ENCODE data around the gene TMEM168. TPM values are rescaled to one million over a fixed set of nuclear protein-coding genes. Genes with fewer than 3 reads are reported as not detected.

Gene TMEM168
- total RNA-seq, 1 donor from 2014 or later, result 10.5 TPM

- H3K4me3 ChIP-seq (ENCODE audit: low read depth, low read length), result no peak overlapping the region
- no peak for DNase-seq (ENCODE audit: low read depth)
- no peak for TF ChIP-seq CTCF (conservative IDR thresholded peaks at IDR 0.05; ENCODE audit: low read depth, low read length)
Measured at GRCh38 chr7:112763298-112763697, 26.9 kb downstream of the TMEM168 start.

DNA sequence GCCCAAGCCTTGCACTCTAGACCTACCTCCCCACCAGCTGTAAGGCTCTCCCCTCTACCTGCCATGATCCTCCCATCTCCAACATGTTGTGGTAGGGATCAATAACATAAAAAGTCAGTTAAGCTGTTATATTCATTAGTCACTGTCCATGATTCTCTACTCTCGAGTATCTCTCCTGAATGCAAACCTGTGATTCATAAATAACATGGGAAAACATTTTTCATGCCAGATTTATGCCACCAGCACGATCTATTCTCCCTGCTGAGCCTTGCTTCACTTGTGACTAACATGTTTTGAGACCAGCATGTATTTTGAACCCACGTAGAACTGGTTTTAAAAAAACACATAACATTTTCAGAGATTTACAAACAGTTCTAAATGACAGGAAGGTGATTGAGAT, 30.3 kb downstream of the TMEM168 start:
- no peak overlapping the region for H3K4me3 ChIP-seq (ENCODE audit: low read depth, low read length)
- no peak for DNase-seq (ENCODE audit: low read depth)
- no peak for TF ChIP-seq CTCF (conservative IDR thresholded peaks at IDR 0.05; ENCODE audit: low read depth, low read length)

- no peak overlapping the region for H3K4me3 ChIP-seq (ENCODE audit: low read depth, low read length)
- no peak for DNase-seq (ENCODE audit: low read depth)
- TF ChIP-seq CTCF (conservative IDR thresholded peaks at IDR 0.05; ENCODE audit: low read depth, low read length), result no peak
Measured at GRCh38 chr7:112757337-112757736, 32.9 kb downstream of the TMEM168 start.

- no peak for TF ChIP-seq CTCF (conservative IDR thresholded peaks at IDR 0.05; ENCODE audit: low read depth, low read length)
- H3K4me3 ChIP-seq (ENCODE audit: low read depth, low read length), result no peak overlapping the region
- DNase-seq (ENCODE audit: low read depth), result no peak
Measured at GRCh38 chr7:112753298-112753697, 36.9 kb downstream of the TMEM168 start.

DNA sequence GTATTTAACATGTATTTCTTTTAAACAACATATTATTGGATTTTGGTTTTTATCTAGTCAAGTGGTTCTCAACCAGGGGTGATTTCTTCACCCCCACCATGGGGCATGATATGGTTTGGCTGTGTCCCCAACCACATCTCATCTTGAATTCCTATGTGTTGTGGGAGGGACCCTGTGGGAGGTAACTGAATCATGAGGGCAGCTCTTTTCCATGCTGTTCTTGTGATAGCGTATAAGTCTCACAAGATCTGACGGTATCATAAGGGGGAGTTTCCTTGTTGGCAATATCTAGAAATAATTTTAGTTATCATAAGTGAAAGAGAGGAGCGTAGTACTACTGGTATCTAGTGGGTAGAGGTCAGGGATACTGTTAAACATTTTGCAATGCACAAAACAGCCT, 37.6 kb downstream of the TMEM168 start:
- DNase-seq (ENCODE audit: low read depth), result no peak
- H3K4me3 ChIP-seq (ENCODE audit: low read depth, low read length), result no peak overlapping the region
- no peak for TF ChIP-seq CTCF (conservative IDR thresholded peaks at IDR 0.05; ENCODE audit: low read depth, low read length)

GRCh38 chr7:112749775-112750174, 40.4 kb downstream of the TMEM168 start:
- no peak for DNase-seq (ENCODE audit: low read depth)
- TF ChIP-seq CTCF (conservative IDR thresholded peaks at IDR 0.05; ENCODE audit: low read depth, low read length), result no peak
- H3K4me3 ChIP-seq (ENCODE audit: low read depth, low read length), result no peak overlapping the region

DNA sequence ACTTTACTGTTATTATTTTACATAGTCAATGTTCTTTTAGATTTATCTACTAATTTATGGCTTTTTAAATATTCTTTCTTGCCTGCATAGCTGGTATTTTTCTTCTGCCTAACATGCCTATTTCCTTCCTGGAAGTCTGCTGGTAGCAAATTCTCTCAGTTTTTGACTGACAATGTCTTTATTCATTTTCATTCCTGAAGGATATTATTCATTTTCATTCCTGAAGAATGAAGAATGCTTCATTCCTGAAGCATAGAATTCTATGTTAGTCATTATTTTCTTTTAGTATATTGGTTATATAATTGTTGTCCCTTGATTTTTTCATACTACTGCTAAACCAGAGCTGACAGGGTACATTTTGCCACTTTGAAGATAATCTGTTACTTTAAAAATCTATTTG, 41.8 kb downstream of the TMEM168 start:
- no peak overlapping the region for H3K4me3 ChIP-seq (ENCODE audit: low read depth, low read length)
- TF ChIP-seq CTCF (conservative IDR thresholded peaks at IDR 0.05; ENCODE audit: low read depth, low read length), result no peak

More for the DNA sequence above, 41.8 kb downstream of the TMEM168 start:
- DNase-seq (ENCODE audit: low read depth), result no peak

Data from epithelial cell of proximal tubule (primary cell).